Esophagus mucosa (tissue), 1 donor: ENCODE measurements around the gene ACTL6A. TPM values are rescaled to one million over a fixed set of nuclear protein-coding genes. Genes with fewer than 3 reads are reported as not detected.
A peak's percentile ranks its signal among the peaks of the same experiment; 100 is the strongest.

Experiments
- ATAC-seq: fragments of 200-7000 bp; cut with Tn5 transposase; one replicate; pipeline ENCODE4 v1.9.1; 2020
- total RNA-seq: library from RNA; stranded (reverse); gene quantifications from one replicate; pipeline ENCODE4 v1.2.4, GENCODE V29; 2023
- donor health status: DM: yes; HTN: yes; CAD: no.

The ACTL6A gene
- total RNA-seq, 1 donor from 2014 or later, result 36.4 TPM

GRCh38 chr3:179591313-179591712, 28.6 kb downstream of the ACTL6A start:
- no peak for ATAC-seq

- ATAC-seq, result no peak
Measured at GRCh38 chr3:179599531-179599930, 36.8 kb downstream of the ACTL6A start.

- ATAC-seq, result no peak
Measured at GRCh38 chr3:179603321-179603720, 40.6 kb downstream of the ACTL6A start.

GRCh38 chr3:179603831-179604230, 41.1 kb downstream of the ACTL6A start:
- no peak for ATAC-seq

GRCh38 chr3:179604321-179605078, 41.8 kb downstream of the ACTL6A start, which contains the start of the genes MRPL47 and NDUFB5:
MRPL47 (minus strand) TSS chr3:179604638; CDS start chr3:179604624, 14 bp downstream.
NDUFB5 (plus strand) TSS chr3:179604794; CDS start chr3:179604816, 22 bp downstream.
- ATAC-seq, result peak; percentile 100

- no peak for ATAC-seq
Measured at GRCh38 chr3:179606534-179607085, 43.9 kb downstream of the ACTL6A start.

DNA sequence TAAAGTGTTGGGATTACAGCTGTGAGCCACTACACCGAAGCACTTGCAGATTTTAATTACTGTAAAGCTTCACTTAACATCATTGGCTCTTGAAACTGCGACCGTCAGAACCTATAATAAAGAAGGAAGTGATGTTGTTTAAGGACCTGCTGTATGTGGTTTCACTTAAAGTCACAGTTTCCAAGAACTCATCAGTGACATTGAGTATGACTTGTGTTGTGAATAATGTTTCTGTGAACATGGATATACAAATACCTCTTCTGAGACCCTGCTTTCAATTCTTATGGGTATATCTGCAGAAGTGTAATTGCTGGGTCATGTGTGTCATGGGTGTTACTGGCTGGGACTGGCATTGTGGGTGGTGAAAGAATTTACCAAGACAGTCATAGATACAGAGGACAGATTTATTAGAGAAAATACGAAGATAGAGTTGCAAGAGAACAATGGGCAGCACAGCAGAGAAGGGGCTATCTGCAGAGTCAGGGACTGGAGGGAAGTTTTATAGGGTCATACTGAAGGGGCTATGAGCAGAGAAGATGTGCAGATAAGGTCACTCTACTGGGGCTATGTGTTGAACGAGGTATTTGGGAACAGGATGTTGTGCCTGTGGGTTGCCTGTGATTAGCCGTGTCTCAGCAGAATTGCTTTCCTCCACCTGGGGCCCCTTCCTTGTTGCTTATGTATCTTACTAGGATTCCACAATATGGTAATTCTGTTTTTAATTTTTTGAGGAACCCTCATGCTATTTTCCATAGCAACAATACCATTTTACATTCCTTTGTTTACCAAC, 46.4 kb downstream of the ACTL6A start:
- no peak for ATAC-seq

- no peak for ATAC-seq
Measured at GRCh38 chr3:179610066-179610465, 47.3 kb downstream of the ACTL6A start.

DNA sequence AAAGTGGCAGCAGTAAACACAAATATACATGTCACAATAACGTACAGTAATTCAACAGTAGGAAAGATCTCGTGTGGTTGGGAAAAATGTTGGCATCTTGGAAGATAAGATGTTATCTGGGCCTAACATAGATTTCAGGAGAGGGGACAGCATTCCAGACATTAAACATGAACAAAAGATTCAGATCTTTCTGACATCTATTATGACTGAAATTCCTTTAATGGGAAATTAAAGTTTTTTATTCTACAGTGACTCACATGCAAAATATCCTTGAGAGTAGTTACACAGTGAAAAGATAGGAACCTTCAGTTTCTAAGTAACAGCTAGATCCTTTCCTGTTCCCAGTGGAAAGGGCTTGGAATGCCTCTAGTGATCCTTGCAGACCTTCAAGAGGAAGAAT, 51.1 kb downstream of the ACTL6A start:
- no peak for ATAC-seq

- ATAC-seq, result no peak
Measured at GRCh38 chr3:179615458-179616173, 52.9 kb downstream of the ACTL6A start.

DNA sequence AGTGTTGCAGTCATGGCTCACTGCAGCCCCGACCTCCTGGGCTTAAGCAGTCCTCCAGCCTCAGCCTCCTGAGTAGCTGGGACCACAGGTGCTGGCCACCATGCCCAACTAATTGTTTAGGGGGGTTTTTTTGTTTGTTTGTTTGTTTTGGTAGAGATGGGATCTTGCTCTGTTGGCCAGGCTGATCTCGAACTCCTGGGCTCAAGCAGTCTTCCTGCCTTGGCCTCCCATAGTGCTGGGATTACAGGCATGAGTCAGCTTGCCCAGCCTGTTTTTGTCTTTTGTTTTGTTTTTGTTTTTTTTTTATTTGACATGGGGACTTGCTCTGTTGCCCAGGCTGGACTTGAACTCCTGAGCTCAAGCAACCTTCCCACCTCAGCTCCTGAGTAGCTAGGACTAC, 59.3 kb downstream of the ACTL6A start:
- no peak for ATAC-seq

DNA sequence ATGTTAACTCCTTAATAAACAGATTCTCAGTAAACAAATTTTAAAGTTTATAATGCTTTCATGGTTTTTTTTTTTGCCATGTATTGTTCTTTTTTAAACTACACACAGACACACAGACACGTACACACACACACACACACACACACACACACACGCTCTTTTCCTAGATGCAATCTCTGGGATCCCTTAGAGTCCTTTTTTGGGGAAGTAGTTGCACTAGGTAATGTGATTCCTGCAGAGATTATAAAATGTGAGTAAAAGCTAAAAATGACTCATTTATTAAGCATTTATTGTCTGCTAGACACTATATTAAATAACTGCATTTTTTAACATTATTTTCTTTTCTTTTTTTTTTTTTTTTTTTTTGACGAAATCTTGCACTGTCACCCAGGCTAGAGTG, 61.7 kb downstream of the ACTL6A start:
- no peak for ATAC-seq

- no peak for ATAC-seq
Measured at GRCh38 chr3:179630753-179631451, 68.2 kb downstream of the ACTL6A start.

Other genes with a start within 250 kb of the ACTL6A start
- gene ZNF639, start 239.9 kb upstream of the ACTL6A start, total RNA-seq, result 14.1 TPM
- gene MFN1, start 215.2 kb upstream of the ACTL6A start, total RNA-seq, result 42.0 TPM
- 13.2 TPM for gene GNB4, start 111.5 kb upstream of the ACTL6A start, total RNA-seq
- gene MRPL47, start 41.7 kb downstream of the ACTL6A start, total RNA-seq, result 23.6 TPM
- 98.9 TPM for gene NDUFB5, start 41.9 kb downstream of the ACTL6A start, total RNA-seq
- 3.3 TPM for gene USP13, start 90.1 kb downstream of the ACTL6A start, total RNA-seq